Effector memory CD4-positive, alpha-beta T cell (primary cell): ENCODE results near the gene MINDY4.

ENCODE experiments used
- DNase-seq, 3 donors: peaks; one replicate each; pipeline ENCODE4 v3.0.0-alpha.2; 2020
- H3K27ac ChIP-seq: 2 replicates; pipeline ENCODE4 v1.7.0; 2013; ENCODE audit warnings: mild to moderate bottlenecking, low read length, moderate library complexity; ENCODE audit not compliant: insufficient read depth, poor library complexity, severe bottlenecking
- H3K27me3 ChIP-seq: replicated peaks from 2 replicates; pipeline ENCODE4 v1.7.0; 2013; ENCODE audit warnings: mild to moderate bottlenecking, low read length; ENCODE audit not compliant: insufficient read depth, control insufficient read depth, poor library complexity, severe bottlenecking
- H3K36me3 ChIP-seq: 2 replicates; pipeline ENCODE4 v1.7.0; 2013; ENCODE audit warnings: mild to moderate bottlenecking, low read length, moderate library complexity; ENCODE audit not compliant: control insufficient read depth, insufficient read depth
- H3K4me1 ChIP-seq: 2 replicates; pipeline ENCODE4 v1.7.0; 2013; ENCODE audit warnings: low read length, mild to moderate bottlenecking; ENCODE audit not compliant: control insufficient read depth, insufficient read depth, poor library complexity, severe bottlenecking
- H3K4me3 ChIP-seq: 2 replicates; pipeline ENCODE4 v1.7.0; 2013; ENCODE audit warnings: low read length, low read depth, mild to moderate bottlenecking; ENCODE audit not compliant: insufficient read depth, poor library complexity, severe bottlenecking
- H3K9me3 ChIP-seq: 2 replicates; pipeline ENCODE4 v1.7.0; 2013; ENCODE audit warnings: mild to moderate bottlenecking, low read length, moderate library complexity; ENCODE audit not compliant: control insufficient read depth

The MINDY4 gene

DNA sequence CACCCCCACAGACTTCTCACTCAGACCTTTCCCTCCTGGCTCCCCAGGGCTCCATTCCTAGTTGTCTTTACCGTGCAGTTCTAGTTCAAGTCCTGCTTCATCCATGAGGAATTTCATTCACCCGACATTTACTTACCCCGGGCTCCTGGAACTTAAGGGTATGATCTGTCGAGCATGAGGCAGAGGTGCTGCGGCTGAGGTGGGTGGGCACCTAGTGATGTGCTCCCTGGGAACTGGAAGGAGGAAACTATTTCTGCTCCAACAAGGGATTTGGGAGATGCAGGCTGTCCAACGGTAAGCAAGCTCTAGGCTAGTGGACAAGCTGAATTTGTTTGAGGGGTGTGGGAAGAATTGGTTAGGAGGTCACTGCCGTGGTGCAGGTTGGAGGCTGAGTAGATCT lies 110.2 kb downstream of the MINDY4 start:
- no peaks in the 10 kb centered on the region for H3K36me3 ChIP-seq
- H3K4me1 ChIP-seq = no peaks in the 10 kb centered on the region
- H3K9me3 ChIP-seq = no peaks in the 10 kb centered on the region
- no peak overlapping the region for H3K4me3 ChIP-seq
- H3K27me3 ChIP-seq = no peaks in the 10 kb centered on the region
- no peak for DNase-seq
- no peak overlapping the region for H3K27ac ChIP-seq

DNA sequence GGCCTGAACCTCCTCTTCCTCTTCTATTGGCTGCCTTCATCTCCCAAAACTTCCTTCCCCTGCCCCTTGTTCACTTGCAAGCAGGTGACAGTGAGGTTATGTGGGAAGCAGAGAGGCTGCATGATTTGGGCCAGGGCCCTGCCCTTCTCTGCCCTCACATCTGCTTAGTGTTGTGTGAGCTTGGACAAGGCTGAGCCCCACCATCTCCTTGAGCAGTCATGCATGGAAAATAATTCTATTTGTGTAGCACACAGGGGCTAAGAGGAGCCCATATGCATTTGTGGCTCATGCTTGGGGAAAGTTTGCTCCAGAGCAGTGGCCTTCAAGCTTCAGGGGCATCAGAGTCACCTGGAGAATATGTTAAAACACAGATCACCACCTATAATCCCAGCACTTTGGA lies 113.7 kb downstream of the MINDY4 start:
- DNase-seq = no peak
- no peaks in the 10 kb centered on the region for H3K27me3 ChIP-seq
- H3K9me3 ChIP-seq = no peaks in the 10 kb centered on the region
- H3K4me3 ChIP-seq = no peak overlapping the region
- H3K4me1 ChIP-seq = no peaks in the 10 kb centered on the region
- H3K36me3 ChIP-seq = no peaks in the 10 kb centered on the region
- no peak overlapping the region for H3K27ac ChIP-seq

DNA sequence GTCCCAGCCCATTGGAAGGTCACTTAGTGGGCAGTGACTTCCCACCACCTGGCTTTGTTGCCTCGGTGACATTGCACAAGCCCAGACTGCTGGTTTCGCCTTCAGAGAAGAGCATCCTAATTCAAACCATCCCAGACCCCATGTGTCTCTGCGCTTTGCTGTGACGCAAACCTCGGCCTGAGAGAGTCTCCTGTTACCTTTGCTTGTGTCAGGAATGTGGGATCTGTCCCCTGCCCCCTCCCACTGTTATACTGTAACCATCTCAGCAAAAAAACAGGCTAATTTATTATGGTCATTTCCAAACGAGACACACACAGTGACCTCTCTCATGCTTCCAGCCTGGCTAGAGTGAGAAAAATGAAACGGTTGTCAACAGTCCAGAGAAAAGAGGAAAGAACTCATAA lies 115.4 kb downstream of the MINDY4 start:
- H3K27me3 ChIP-seq = no peaks in the 10 kb centered on the region
- H3K36me3 ChIP-seq = no peaks in the 10 kb centered on the region
- no peak overlapping the region for H3K27ac ChIP-seq
- H3K9me3 ChIP-seq = no peaks in the 10 kb centered on the region
- H3K4me1 ChIP-seq = no peaks in the 10 kb centered on the region
- DNase-seq = no peak
- H3K4me3 ChIP-seq = no peak overlapping the region

DNA sequence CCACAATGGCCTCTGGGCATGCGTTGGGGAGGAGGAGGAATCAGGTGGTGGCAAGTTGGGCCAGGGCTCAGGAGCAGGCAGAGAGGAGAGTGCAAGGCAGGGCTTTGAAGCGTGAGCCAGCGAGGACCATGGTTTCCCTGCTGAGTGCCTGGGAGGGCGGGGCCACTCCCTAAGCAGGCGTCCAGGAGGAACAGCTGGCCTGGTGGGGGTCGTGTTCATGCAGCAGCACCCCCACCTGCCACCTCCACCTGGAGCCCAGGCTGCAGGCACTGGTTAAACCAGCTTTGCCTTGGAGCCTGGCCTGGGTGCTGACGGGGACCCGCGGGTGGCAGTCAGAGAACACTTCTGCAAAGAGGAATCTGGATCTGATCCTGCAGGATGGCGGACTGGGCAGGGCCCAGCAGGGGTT lies 116.3 kb downstream of the MINDY4 start:
- Histone ChIP-seq H3K9me3 (no peaks in the 10 kb centered on the region), H3K4me1 (no peaks in the 10 kb centered on the region), H3K36me3 (no peaks in the 10 kb centered on the region), H3K27ac (no peak overlapping the region), H3K27me3 (no peaks in the 10 kb centered on the region), H3K4me3 (no peak overlapping the region)
- no peak for DNase-seq

DNA sequence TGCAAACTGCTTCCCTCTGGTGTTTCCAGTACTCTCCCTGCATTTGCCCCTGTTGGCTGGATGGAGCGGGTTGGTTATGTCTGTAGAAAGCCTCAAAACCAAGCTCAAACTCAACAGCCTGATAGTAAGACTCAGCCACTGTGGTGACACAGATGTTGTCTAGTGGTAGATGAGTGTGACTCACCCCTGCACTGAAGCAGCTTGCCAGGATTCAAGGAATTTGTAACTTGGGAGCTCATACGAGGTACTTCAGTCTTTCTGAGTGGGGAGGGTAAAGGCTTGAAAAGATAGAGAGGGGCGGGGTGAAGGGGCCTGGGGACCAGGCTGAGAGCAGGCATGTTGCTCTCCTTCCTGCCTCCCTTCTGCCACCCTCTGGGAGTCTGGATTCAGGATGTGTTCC lies 117.5 kb downstream of the MINDY4 start:
- no peaks in the 10 kb centered on the region for H3K4me1 ChIP-seq
- no peaks in the 10 kb centered on the region for H3K9me3 ChIP-seq
- no peak overlapping the region for H3K27ac ChIP-seq
- no peaks in the 10 kb centered on the region for H3K27me3 ChIP-seq
- H3K36me3 ChIP-seq = no peaks in the 10 kb centered on the region
- no peak overlapping the region for H3K4me3 ChIP-seq
- no peak for DNase-seq

DNA sequence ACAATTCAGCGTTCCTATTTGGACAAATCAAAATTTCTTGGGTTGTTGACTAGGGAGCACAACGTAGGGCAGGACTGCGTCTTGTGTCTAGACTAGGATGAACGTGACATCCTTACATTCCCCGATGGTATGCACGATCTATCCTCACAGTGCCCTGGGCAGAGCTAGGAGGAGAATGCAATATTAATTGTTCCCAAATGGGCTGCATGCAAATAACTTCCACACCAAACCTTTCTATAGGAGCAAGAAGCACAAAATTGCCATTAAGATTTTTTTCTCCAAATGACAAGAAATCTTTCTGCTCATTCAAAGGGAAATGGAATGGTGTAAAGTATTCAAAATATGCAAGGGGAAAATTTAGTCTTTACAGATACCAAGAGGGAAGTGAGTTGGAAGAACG lies 119.0 kb downstream of the MINDY4 start:
- Histone ChIP-seq H3K9me3 (no peaks in the 10 kb centered on the region), H3K4me1 (no peaks in the 10 kb centered on the region), H3K36me3 (no peaks in the 10 kb centered on the region), H3K4me3 (no peak overlapping the region), H3K27me3 (no peaks in the 10 kb centered on the region), H3K27ac (no peak overlapping the region)
- DNase-seq = no peak

DNA sequence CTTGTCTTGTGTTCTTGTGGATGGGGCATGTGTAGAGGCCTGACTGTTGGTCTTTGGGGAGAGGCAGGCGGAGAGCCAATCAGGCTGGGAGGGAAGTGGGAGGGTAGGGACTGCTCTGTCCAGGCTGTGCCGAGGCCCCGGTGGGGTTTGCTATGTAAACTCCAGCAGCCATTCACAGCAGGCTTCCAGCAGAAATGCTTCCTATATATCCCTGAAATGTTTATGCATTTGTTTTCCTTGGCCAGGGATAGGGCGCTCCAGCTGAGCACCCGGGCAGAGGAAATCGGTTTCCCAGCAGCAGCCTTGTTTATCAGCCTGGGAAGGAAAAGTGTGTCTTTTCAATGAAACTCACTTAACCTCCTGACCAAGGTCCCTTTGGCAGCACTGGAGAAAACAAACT lies 122.1 kb downstream of the MINDY4 start:
- no peaks in the 10 kb centered on the region for H3K36me3 ChIP-seq
- no peak overlapping the region for H3K4me3 ChIP-seq
- H3K27ac ChIP-seq = no peak overlapping the region
- H3K4me1 ChIP-seq = no peaks in the 10 kb centered on the region
- no peaks in the 10 kb centered on the region for H3K9me3 ChIP-seq
- no peaks in the 10 kb centered on the region for H3K27me3 ChIP-seq
- DNase-seq = no peak

DNA sequence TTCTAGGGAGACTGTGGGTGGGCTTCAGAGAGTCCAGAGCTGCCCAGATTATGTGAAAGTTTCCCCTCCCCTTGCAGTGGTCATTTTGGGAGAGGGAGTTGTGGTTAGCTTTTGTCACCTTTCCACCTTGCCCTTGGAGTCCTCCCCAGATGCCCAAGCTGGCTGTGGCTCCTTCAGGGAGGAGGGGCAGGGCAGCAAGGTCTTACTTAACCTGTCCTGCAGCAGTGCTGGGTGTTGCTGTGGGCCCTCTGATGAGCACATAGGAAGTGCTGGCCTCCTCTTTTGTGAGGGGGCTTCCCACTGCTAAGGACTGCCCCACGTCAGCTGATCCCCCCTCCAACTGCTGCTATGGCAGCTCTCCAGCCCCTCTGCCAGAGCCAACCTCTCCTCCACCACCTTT lies 122.8 kb downstream of the MINDY4 start:
- Histone ChIP-seq H3K36me3 (no peaks in the 10 kb centered on the region), H3K4me3 (no peak overlapping the region), H3K27me3 (no peaks in the 10 kb centered on the region), H3K9me3 (no peaks in the 10 kb centered on the region), H3K4me1 (no peaks in the 10 kb centered on the region), H3K27ac (no peak overlapping the region)
- no peak for DNase-seq

DNA sequence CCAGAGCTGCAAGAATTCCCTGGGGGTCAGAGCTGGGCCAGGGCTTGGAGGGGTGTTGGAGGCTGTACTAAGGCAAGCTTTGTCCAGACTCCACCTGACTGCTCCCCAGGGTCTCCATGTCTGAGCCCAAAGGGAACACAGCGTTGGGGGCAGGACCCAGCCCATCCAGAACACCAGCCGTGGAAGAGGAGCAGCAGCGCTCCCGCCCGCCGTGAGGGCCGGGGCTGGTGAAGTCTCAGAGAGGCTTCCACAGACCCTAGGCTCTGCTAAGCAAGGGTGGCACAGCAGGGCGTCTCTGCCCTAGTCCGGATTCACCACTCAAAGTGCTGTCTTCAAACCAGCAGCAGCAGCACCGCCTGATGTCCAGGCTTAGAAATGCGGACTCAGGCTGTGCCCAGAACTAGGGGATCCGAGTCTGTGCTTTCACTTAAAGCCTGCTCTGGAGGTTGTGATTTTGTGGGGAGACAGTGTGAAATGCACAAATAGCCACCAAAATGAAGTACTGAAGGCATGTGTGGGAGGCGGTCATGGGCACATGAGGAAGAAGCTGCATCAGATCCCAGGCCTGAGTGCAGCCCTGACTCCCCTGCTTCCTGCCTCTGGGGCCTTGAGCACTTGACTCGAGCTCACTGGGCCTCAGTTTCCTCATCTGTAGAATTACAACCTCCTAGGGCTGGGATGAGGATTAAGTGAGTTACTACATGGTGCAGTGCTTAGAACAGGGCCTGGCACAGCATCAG lies 123.8 kb downstream of the MINDY4 start:
- no peak for DNase-seq
- Histone ChIP-seq H3K36me3 (no peaks in the 10 kb centered on the region), H3K4me1 (no peaks in the 10 kb centered on the region), H3K27ac (no peak overlapping the region), H3K9me3 (no peaks in the 10 kb centered on the region), H3K27me3 (no peaks in the 10 kb centered on the region), H3K4me3 (no peak overlapping the region)

DNA sequence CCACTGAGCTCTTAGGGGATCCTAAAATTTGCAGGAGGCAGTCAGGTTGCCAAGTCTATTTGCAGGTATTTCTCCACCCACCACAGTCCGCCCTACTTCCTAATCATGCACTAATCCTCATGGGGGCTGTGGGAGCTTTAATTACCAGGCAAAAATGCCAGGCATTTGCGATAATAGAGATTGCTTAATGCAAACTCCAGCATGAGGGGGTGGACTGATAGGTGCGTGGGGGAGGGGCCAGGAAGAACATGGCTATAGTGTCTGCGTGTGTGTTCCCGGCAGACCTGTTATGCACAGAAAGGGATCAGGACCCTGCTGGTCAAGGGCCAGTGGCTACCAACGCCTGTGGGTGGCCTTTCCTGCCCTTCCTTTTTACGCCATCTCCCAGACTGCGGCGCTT lies 124.8 kb downstream of the MINDY4 start:
- no peak for DNase-seq
- H3K36me3 ChIP-seq = no peaks in the 10 kb centered on the region
- no peaks in the 10 kb centered on the region for H3K27me3 ChIP-seq
- no peak overlapping the region for H3K4me3 ChIP-seq
- H3K4me1 ChIP-seq = no peaks in the 10 kb centered on the region
- H3K9me3 ChIP-seq = no peaks in the 10 kb centered on the region
- H3K27ac ChIP-seq = no peak overlapping the region
